Astrocyte (in vitro differentiated cells and primary cell): Measurements from ENCODE around the gene HYI. TPM values are rescaled to one million over a fixed set of nuclear protein-coding genes. Genes with fewer than 3 reads are reported as not detected.

Experiments used
- DNase-seq: peaks from one replicate; pipeline ENCODE4 v3.0.0-alpha.2; 2010; ENCODE audit warnings: low read depth
- FAIRE-seq: peaks from 2 replicates; lab custom pipeline; 2011; peaks lifted over from hg19 to GRCh38; lab: Jason Lieb, UNC
- H2AFZ ChIP-seq: 2 replicates; pipeline ENCODE4 v1.6.0; 2012; ENCODE audit warnings: low read depth, low read length, inconsistent platforms
- H3K27ac ChIP-seq: 2 replicates; pipeline ENCODE4 v1.5.1; 2011; ENCODE audit warnings: low read depth, low read length, inconsistent platforms
- H3K27me3 ChIP-seq: 2 replicates; pipeline ENCODE4 v1.6.0; 2011; ENCODE audit warnings: low read length, inconsistent platforms; ENCODE audit not compliant: insufficient read depth
- H3K36me3 ChIP-seq: 2 replicates; pipeline ENCODE4 v1.5.1; 2011; ENCODE audit warnings: low read length, inconsistent platforms; ENCODE audit not compliant: insufficient read depth
- H3K4me1 ChIP-seq: 2 replicates; pipeline ENCODE4 v1.5.1; 2011; ENCODE audit warnings: low read length, inconsistent platforms; ENCODE audit not compliant: insufficient read depth
- H3K4me2 ChIP-seq: 2 replicates; pipeline ENCODE4 v1.6.0; 2012; ENCODE audit warnings: low read length, inconsistent platforms
- H3K4me3 ChIP-seq: 2 replicates; pipeline ENCODE4 v1.5.1; 2011; ENCODE audit warnings: low read depth, mild to moderate bottlenecking, low read length, inconsistent platforms; ENCODE audit not compliant: insufficient read depth
- H3K79me2 ChIP-seq: 2 replicates; pipeline ENCODE4 v1.6.0; 2012; ENCODE audit warnings: mild to moderate bottlenecking, low read length, inconsistent platforms; ENCODE audit not compliant: insufficient read depth
- H3K9ac ChIP-seq: 2 replicates; pipeline ENCODE4 v1.6.0; 2012; ENCODE audit warnings: mild to moderate bottlenecking, low read length, inconsistent platforms
- H3K9me3 ChIP-seq: 2 replicates; pipeline ENCODE4 v1.5.1; 2012; ENCODE audit warnings: low read depth, mild to moderate bottlenecking, low read length, inconsistent platforms; ENCODE audit not compliant: insufficient read depth
- H4K20me1 ChIP-seq: 2 replicates; pipeline ENCODE4 v1.6.0; 2012; ENCODE audit warnings: low read length, inconsistent platforms; ENCODE audit not compliant: insufficient read depth
- H3K27ac Mint-ChIP-seq: one replicate; pipeline ENCODE4 v1.8.0; 2021; ENCODE audit warnings: mild to moderate bottlenecking, mixed read lengths; ENCODE audit not compliant: unreplicated experiment
- H3K27me3 Mint-ChIP-seq: one replicate; pipeline ENCODE4 v1.8.0; 2021; ENCODE audit warnings: low read depth, mixed read lengths; ENCODE audit not compliant: unreplicated experiment
- H3K36me3 Mint-ChIP-seq: one replicate; pipeline ENCODE4 v1.8.0; 2021; ENCODE audit warnings: low read depth, mixed read lengths; ENCODE audit not compliant: unreplicated experiment
- H3K4me1 Mint-ChIP-seq: one replicate; pipeline ENCODE4 v1.8.0; 2021; ENCODE audit warnings: low read depth, mixed read lengths; ENCODE audit not compliant: unreplicated experiment
- H3K4me3 Mint-ChIP-seq: one replicate; pipeline ENCODE4 v1.8.0; 2021; ENCODE audit warnings: mild to moderate bottlenecking, moderate library complexity, mixed read lengths; ENCODE audit not compliant: unreplicated experiment
- H3K9me3 Mint-ChIP-seq: one replicate; pipeline ENCODE4 v1.8.0; 2021; ENCODE audit warnings: mild to moderate bottlenecking, mixed read lengths; ENCODE audit not compliant: unreplicated experiment
- EZH2 ChIP-seq: IDR thresholded peaks from 2 replicates; pipeline ENCODE4 v1.6.1; 2012; ENCODE audit warnings: mild to moderate bottlenecking, low read length, inconsistent platforms; ENCODE audit not compliant: insufficient read depth
- total RNA-seq: library from RNA; stranded (reverse); gene quantifications from 2 replicates; pipeline ENCODE4 v1.2.1, GENCODE V29; 2021
- TF ChIP-seq, protein P1 (sequence below): IDR thresholded peaks from 2 replicates; pipeline ENCODE4 v1.5.1; 2011; ENCODE audit warnings: low read depth, mild to moderate bottlenecking, inconsistent platforms, low read length, moderate library complexity; ENCODE audit not compliant: insufficient read depth

The HYI gene
- total RNA-seq, 1 donor from 2014 or later = 31.0 TPM

DNA sequence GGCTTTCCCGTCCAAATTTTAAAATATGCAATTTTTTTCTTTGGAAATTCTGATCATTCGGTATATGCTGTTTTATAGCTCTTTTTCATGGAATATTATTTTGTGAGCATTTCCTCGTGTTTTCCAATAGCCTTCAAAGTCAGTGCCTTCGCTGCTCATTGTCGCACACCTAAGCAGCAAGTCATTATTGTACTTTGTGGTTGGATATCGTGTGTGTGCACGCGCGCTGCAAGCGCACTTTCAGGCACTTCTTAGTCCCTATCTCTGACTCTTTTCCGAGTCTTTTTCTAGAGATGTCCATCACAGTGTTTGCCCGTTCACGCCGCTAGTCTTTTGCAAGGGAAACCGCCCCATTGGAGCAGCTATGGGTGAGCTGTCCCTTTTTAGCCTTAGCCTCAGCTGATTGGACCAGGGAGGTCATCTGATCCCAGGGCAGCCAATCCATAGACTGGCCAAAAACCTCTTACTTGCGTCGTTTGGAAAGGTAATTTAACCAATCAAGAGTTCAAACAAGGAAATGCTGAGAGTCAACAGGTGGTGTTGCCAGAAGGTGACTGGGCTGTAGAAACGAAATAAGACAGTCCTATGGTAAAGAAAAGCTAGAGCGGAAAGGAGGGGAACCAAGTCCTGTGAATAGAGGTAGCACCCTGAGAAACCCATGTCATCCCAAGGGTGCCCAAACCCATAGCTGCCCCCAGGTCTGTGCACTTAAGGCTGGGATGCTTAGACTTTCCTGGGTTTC, 710 bp upstream of the HYI start:
- peak overlapping the region; percentile 69 for H3K27ac Mint-ChIP-seq
- Histone ChIP-seq H3K79me2 (peaks cover 20% of the 10 kb centered on the region), H3K9me3 (no peaks in the 10 kb centered on the region), H3K4me3 (peak overlapping the region; percentile 60), H3K9ac (peak overlapping the region; percentile 76), H3K4me1 (peaks cover 23% of the 10 kb centered on the region), H3K27me3 (no peaks in the 10 kb centered on the region), H3K36me3 (peaks cover 8% of the 10 kb centered on the region), H2AFZ (peak overlapping the region; percentile 2), H4K20me1 (peaks cover 6% of the 10 kb centered on the region), H3K27ac (peak overlapping the region; percentile 67), H3K4me2 (peak overlapping the region; percentile 80)
- peak overlapping the region; percentile 87 for H3K4me3 Mint-ChIP-seq
- no peaks in the 10 kb centered on the region for H3K27me3 Mint-ChIP-seq
- no peak for TF ChIP-seq EZH2
- TF ChIP-seq, protein P1, sequence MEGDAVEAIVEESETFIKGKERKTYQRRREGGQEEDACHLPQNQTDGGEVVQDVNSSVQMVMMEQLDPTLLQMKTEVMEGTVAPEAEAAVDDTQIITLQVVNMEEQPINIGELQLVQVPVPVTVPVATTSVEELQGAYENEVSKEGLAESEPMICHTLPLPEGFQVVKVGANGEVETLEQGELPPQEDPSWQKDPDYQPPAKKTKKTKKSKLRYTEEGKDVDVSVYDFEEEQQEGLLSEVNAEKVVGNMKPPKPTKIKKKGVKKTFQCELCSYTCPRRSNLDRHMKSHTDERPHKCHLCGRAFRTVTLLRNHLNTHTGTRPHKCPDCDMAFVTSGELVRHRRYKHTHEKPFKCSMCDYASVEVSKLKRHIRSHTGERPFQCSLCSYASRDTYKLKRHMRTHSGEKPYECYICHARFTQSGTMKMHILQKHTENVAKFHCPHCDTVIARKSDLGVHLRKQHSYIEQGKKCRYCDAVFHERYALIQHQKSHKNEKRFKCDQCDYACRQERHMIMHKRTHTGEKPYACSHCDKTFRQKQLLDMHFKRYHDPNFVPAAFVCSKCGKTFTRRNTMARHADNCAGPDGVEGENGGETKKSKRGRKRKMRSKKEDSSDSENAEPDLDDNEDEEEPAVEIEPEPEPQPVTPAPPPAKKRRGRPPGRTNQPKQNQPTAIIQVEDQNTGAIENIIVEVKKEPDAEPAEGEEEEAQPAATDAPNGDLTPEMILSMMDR = no peak
- peaks cover 32% of the 10 kb centered on the region for H3K36me3 Mint-ChIP-seq
- DNase-seq (peak; percentile 84), FAIRE-seq (peak; percentile 58)
- H3K9me3 Mint-ChIP-seq = peaks cover 3% of the 10 kb centered on the region
- peaks cover 13% of the 10 kb centered on the region for H3K4me1 Mint-ChIP-seq

DNA sequence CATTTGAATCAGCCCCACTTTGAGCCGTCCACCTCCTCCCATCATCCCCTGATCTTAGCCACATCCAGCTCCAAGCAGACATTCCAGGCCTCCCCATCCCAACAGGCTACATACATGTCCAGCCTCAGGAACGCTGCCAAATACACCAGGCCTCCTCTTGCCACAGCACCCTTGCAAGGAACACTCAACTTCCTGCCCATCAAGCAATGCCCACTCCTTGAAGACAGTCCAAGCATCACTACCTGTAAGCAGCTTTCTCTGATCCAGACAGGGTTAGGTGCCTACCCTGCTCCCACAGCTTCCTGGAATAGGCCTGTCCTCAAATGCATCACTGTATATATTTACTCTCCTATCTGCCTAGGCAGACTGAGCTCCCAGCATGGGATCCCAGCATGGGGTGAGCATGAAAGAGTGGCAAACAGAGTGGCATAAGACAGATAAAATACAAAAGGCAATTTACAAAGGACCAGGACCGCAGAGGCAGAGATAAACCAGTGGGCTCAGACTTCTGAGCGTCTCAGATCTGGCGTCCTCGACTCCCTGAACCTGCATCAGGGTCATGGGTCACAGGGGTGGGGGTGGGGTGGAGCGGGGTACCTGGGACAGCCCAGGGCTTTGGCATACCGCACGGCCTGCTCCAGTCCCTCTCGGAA, 816 bp downstream of the HYI start:
- H4K20me1 ChIP-seq = peaks cover 6% of the 10 kb centered on the region
- Mint-ChIP-seq H3K36me3 (peaks cover 40% of the 10 kb centered on the region), H3K9me3 (peaks cover 2% of the 10 kb centered on the region), H3K4me3 (peak overlapping the region; percentile 81), H3K4me1 (peaks cover 13% of the 10 kb centered on the region), H3K27ac (peak overlapping the region; percentile 6), H3K27me3 (no peaks in the 10 kb centered on the region)
- H3K4me3 ChIP-seq = peak overlapping the region; percentile 52
- H3K4me1 ChIP-seq = peaks cover 23% of the 10 kb centered on the region
- H2AFZ ChIP-seq = no peak overlapping the region
- H3K79me2 ChIP-seq = peaks cover 20% of the 10 kb centered on the region
- H3K27me3 ChIP-seq = no peaks in the 10 kb centered on the region
- DNase-seq (peak; percentile 53), FAIRE-seq (no peak)
- H3K36me3 ChIP-seq = peaks cover 19% of the 10 kb centered on the region
- no peaks in the 10 kb centered on the region for H3K9me3 ChIP-seq
- H3K9ac ChIP-seq = peak overlapping the region; percentile 76
- H3K4me2 ChIP-seq = peak overlapping the region; percentile 79
- H3K27ac ChIP-seq = peak overlapping the region; percentile 64
- TF ChIP-seq, protein P1 = no peak
- no peak for TF ChIP-seq EZH2
